H1 (cell line): ENCODE results near the gene SERPINB13. TPM values are rescaled to one million over a fixed set of nuclear protein-coding genes. Genes with fewer than 3 reads are reported as not detected.
A peak's percentile ranks its signal among the peaks of the same experiment; 100 is the strongest.

Source experiments
- CTCF ChIA-PET: fragments of 300-600 bp; sonication (Branson Sonifier 250); formaldehyde crosslinking; loops from one replicate; lab custom pipeline; 2021; ENCODE audit not compliant: partially characterized antibody; lab: Charles Lee
- POLR2A ChIA-PET: fragments of 300-600 bp; sonication (Branson Sonifier 250); formaldehyde crosslinking; loops from one replicate; lab custom pipeline; 2021; ENCODE audit warnings: inconsistent platforms; ENCODE audit not compliant: partially characterized antibody; lab: Charles Lee
- DNase-seq, 2 experiments: peaks; one replicate each; pipeline versions ENCODE4 v3.0.0 to v3.0.0-alpha.2; 2010 to 2022; ENCODE audit warnings: low spot score in 2 of 2, low read depth in 1 of 2, mixed read lengths in 1 of 2
- FAIRE-seq: peaks from 2 replicates; lab custom pipeline; 2011; peaks lifted over from hg19 to GRCh38; lab: Jason Lieb, UNC
- H2AFZ ChIP-seq: 2 replicates; pipeline ENCODE4 v1.8.1; 2012; ENCODE audit warnings: low read length, inconsistent platforms
- H2AK5ac ChIP-seq: 2 replicates; pipeline ENCODE4 v1.6.1; 2013; ENCODE audit warnings: low read depth, low read length
- H2BK120ac ChIP-seq: replicated peaks from 2 replicates; pipeline ENCODE3; 2013; ENCODE audit warnings: low read depth, low read length, inconsistent platforms
- H2BK12ac ChIP-seq: 2 replicates; pipeline ENCODE4 v1.6.1; 2013; ENCODE audit warnings: low read depth, low read length
- H2BK15ac ChIP-seq: 2 replicates; pipeline ENCODE4 v1.6.1; 2013; ENCODE audit warnings: low read length
- H2BK20ac ChIP-seq: 2 replicates; pipeline ENCODE4 v1.6.1; 2013; ENCODE audit warnings: low read length
- H2BK5ac ChIP-seq: 2 replicates; pipeline ENCODE4 v1.6.1; 2013; ENCODE audit warnings: low read depth, low read length
- H3K14ac ChIP-seq: 2 replicates; pipeline ENCODE4 v1.6.1; 2013; ENCODE audit warnings: inconsistent platforms; ENCODE audit not compliant: insufficient read length
- H3K18ac ChIP-seq: 2 replicates; pipeline ENCODE4 v1.6.1; 2013; ENCODE audit warnings: low read length; ENCODE audit errors: extremely low read depth
- H3K23ac ChIP-seq: 2 replicates; pipeline ENCODE4 v1.6.1; 2013; ENCODE audit warnings: inconsistent platforms; ENCODE audit not compliant: insufficient read length
- H3K23me2 ChIP-seq: 2 replicates; pipeline ENCODE4 v1.6.1; 2013; ENCODE audit warnings: low read depth, low read length
- H3K27ac ChIP-seq: 2 replicates; pipeline ENCODE4 v1.6.1; 2011; ENCODE audit warnings: low read depth, low read length, inconsistent platforms
- H3K27me3 ChIP-seq, 4 experiments: replicated peaks in 1 of 4; 1 replicate in 1 of 4; 2 replicates in 3 of 4; pipeline versions ENCODE4 v1.6.1 to v1.8.1; 2011 to 2013; ENCODE audit warnings: low read length in 3 of 4, mild to moderate bottlenecking in 3 of 4, inconsistent platforms in 2 of 4, mixed read lengths in 2 of 4, moderate library complexity in 1 of 4; ENCODE audit not compliant: control insufficient read depth in 3 of 4, insufficient read depth in 3 of 4; ENCODE audit errors: extremely low read depth in 1 of 4
- H3K36me3 ChIP-seq, 4 experiments: 2 replicates each; pipeline versions ENCODE4 v1.6.1 to v1.8.1; 2011 to 2013; ENCODE audit warnings: mild to moderate bottlenecking in 4 of 4, low read length in 3 of 4, moderate library complexity in 2 of 4, control low read depth in 1 of 4, inconsistent platforms in 1 of 4; ENCODE audit not compliant: insufficient read depth in 4 of 4, control insufficient read depth in 2 of 4
- H3K4ac ChIP-seq: replicated peaks from 2 replicates; pipeline ENCODE3; 2013; ENCODE audit warnings: low read length, low read depth, mixed read lengths, inconsistent platforms; ENCODE audit not compliant: insufficient read length
- H3K4me1 ChIP-seq, 4 experiments: replicated peaks in 1 of 4; 1 replicate in 1 of 4; 2 replicates in 3 of 4; pipeline versions ENCODE4 v1.6.1 to v1.8.1; 2011 to 2013; ENCODE audit warnings: low read length in 3 of 4, inconsistent platforms in 2 of 4, mixed read lengths in 1 of 4; ENCODE audit not compliant: insufficient read depth in 4 of 4, control insufficient read depth in 3 of 4
- H3K4me2 ChIP-seq, 2 experiments: 2 replicates each; pipeline versions ENCODE4 v1.6.1 to v1.8.1; 2011 to 2013; ENCODE audit warnings: low read depth in 2 of 2, low read length in 2 of 2, control low read depth in 1 of 2, inconsistent platforms in 1 of 2, mild to moderate bottlenecking in 1 of 2; ENCODE audit not compliant: insufficient read depth in 1 of 2
- H3K4me3 ChIP-seq, 4 experiments: fragments of 200-600, 300-600 bp in 1 of 4; sonication (generic), shearing (Covaris generic), sonication (Bioruptor Twin) in 1 of 4; 2 replicates each; pipeline versions ENCODE4 v1.5.1 to v1.8.1; 2011 to 2016; ENCODE audit warnings: low read length in 4 of 4, low read depth in 3 of 4, control low read depth in 2 of 4, inconsistent platforms in 2 of 4, mild to moderate bottlenecking in 2 of 4, mixed read lengths in 1 of 4, moderate library complexity in 1 of 4; ENCODE audit not compliant: insufficient read depth in 2 of 4; ENCODE audit errors: extremely low read depth in 1 of 4
- H3K56ac ChIP-seq: replicated peaks from 2 replicates; pipeline ENCODE3; 2013; ENCODE audit warnings: low read depth, mild to moderate bottlenecking, mixed read lengths, low read length, inconsistent platforms; ENCODE audit not compliant: insufficient read length
- H3K79me1 ChIP-seq: 2 replicates; pipeline ENCODE4 v1.6.1; 2013; ENCODE audit warnings: low read depth, low read length, control low read depth
- H3K79me2 ChIP-seq, 2 experiments: 2 replicates each; pipeline versions ENCODE4 v1.6.1 to v1.8.1; 2012 to 2013; ENCODE audit warnings: low read length in 2 of 2, mild to moderate bottlenecking in 2 of 2, inconsistent platforms in 1 of 2; ENCODE audit not compliant: insufficient read depth in 2 of 2, control insufficient read depth in 1 of 2
- H3K9ac ChIP-seq, 4 experiments: replicated peaks in 1 of 4; 1 replicate in 1 of 4; 2 replicates in 3 of 4; pipeline versions ENCODE4 v1.6.1 to v1.8.1; 2011 to 2013; ENCODE audit warnings: low read depth in 3 of 4, low read length in 3 of 4, control low read depth in 2 of 4, mild to moderate bottlenecking in 2 of 4, moderate library complexity in 2 of 4, inconsistent platforms in 1 of 4; ENCODE audit errors: extremely low read depth in 1 of 4
- H3K9me3 ChIP-seq, 2 experiments: 2 replicates each; pipeline versions ENCODE4 v1.6.1 to v1.8.1; 2012 to 2013; ENCODE audit warnings: mild to moderate bottlenecking in 2 of 2, moderate library complexity in 2 of 2, control low read depth in 1 of 2, inconsistent platforms in 1 of 2, low read depth in 1 of 2, low read length in 1 of 2, mixed read lengths in 1 of 2; ENCODE audit not compliant: insufficient read depth in 2 of 2
- H4K20me1 ChIP-seq, 2 experiments: replicated peaks in 1 of 2; 2 replicates each; pipeline versions ENCODE3 to v1.8.1; 2011 to 2013; ENCODE audit warnings: inconsistent platforms in 2 of 2, low read length in 2 of 2, mild to moderate bottlenecking in 1 of 2; ENCODE audit not compliant: insufficient read depth in 2 of 2, control insufficient read depth in 1 of 2
- H4K5ac ChIP-seq: 2 replicates; pipeline ENCODE4 v1.6.1; 2013; ENCODE audit warnings: low read length, low read depth, mixed read lengths, inconsistent platforms; ENCODE audit not compliant: insufficient read length
- H4K8ac ChIP-seq: 2 replicates; pipeline ENCODE4 v1.8.0; 2013; ENCODE audit warnings: mild to moderate bottlenecking, moderate library complexity, low read length, inconsistent platforms; ENCODE audit not compliant: insufficient read depth; ENCODE audit errors: extremely low read depth
- H4K91ac ChIP-seq: replicated peaks from 2 replicates; pipeline ENCODE3; 2013; ENCODE audit warnings: low read length, mixed read lengths, inconsistent platforms; ENCODE audit not compliant: insufficient read length
- BRCA1 ChIP-seq: IDR thresholded peaks from 2 replicates; pipeline ENCODE4 v1.6.1; 2012; ENCODE audit warnings: low read depth, low read length, improper control_type of control experiment
- CHD1 ChIP-seq: IDR thresholded peaks from 2 replicates; pipeline ENCODE4 v1.6.1; 2012; ENCODE audit warnings: low read depth, low read length, improper control_type of control experiment
- CHD2 ChIP-seq: IDR thresholded peaks from 2 replicates; pipeline ENCODE4 v1.6.1; 2012; ENCODE audit warnings: low read length, improper control_type of control experiment
- EZH2 ChIP-seq: fragments of 200-600 bp; sonication (generic); IDR thresholded peaks from 2 replicates; pipeline ENCODE4 v1.7.1; 2012; ENCODE audit warnings: low read depth, mild to moderate bottlenecking, moderate library complexity, low read length, inconsistent platforms; ENCODE audit not compliant: severe bottlenecking
- HDAC2 ChIP-seq, 2 experiments: fragments of 300-600 bp in 1 of 2; sonication (generic) in 1 of 2; IDR thresholded peaks; 2 replicates each; pipeline ENCODE4 v1.6.1; 2011 to 2012; ENCODE audit warnings: low read depth in 2 of 2, low read length in 2 of 2, mild to moderate bottlenecking in 2 of 2, moderate library complexity in 2 of 2, borderline replicate concordance in 1 of 2, inconsistent platforms in 1 of 2
- MAFK ChIP-seq: IDR thresholded peaks from 2 replicates; pipeline ENCODE4 v1.6.1; 2012; ENCODE audit warnings: low read depth, mild to moderate bottlenecking, improper control_type of control experiment, low read length
- NANOG ChIP-seq: IDR thresholded peaks from 2 replicates; pipeline ENCODE4 v1.6.1; 2011; ENCODE audit warnings: low read length, low read depth, mild to moderate bottlenecking, inconsistent platforms; ENCODE audit not compliant: insufficient read depth, poor library complexity, severe bottlenecking
- PHF8 ChIP-seq: fragments of 200-600 bp; sonication (generic); conservative IDR thresholded peaks from 2 replicates; pipeline ENCODE4 v1.7.1; 2012; ENCODE audit warnings: low read depth, mild to moderate bottlenecking, inconsistent platforms, low read length, moderate library complexity
- POU5F1 ChIP-seq: IDR thresholded peaks from 2 replicates; pipeline ENCODE4 v1.6.1; 2011; ENCODE audit warnings: low read depth, mild to moderate bottlenecking, low read length, moderate library complexity
- RNF2 ChIP-seq: fragments of 200-900, 300-1000 bp; sonication (generic); IDR thresholded peaks from 2 replicates; pipeline ENCODE4 v1.7.1; 2016; ENCODE audit warnings: borderline replicate concordance, low read depth, mild to moderate bottlenecking, antibody characterized with exemption, low read length; ENCODE audit not compliant: poor library complexity, severe bottlenecking; ENCODE audit errors: missing control alignments
- SIX5 ChIP-seq: IDR thresholded peaks from 2 replicates; pipeline ENCODE4 v1.6.1; 2011; ENCODE audit warnings: mild to moderate bottlenecking, low read depth, low read length
- TBP ChIP-seq: IDR thresholded peaks from 2 replicates; pipeline ENCODE4 v1.6.1; 2011; ENCODE audit warnings: low read depth, low read length, improper control_type of control experiment
- WGBS, 2 experiments: shearing (Covaris generic) in 1 of 2; methylation state at CpG; one replicate each; pipeline versions ENCODE4 v1.1.6 to v1.1.7; 2013 to 2015; ENCODE audit warnings: low lambda C conversion rate in 2 of 2, mixed read lengths in 2 of 2, inconsistent platforms in 1 of 2, low coverage in 1 of 2, missing lambda C conversion rate in 1 of 2; ENCODE audit not compliant: insufficient replicate concordance in 2 of 2, insufficient coverage in 1 of 2, insufficient read length in 1 of 2; ENCODE audit errors: extremely low coverage in 1 of 2, missing lambda C conversion rate in 1 of 2; 5-methylcytosine and 5-hydroxymethylcytosine counted together
- polyA plus RNA-seq, 7 experiments: library from polyadenylated mRNA; depleted of rRNA in 3 of 7; stranded (reverse) in 5 of 7; unstranded in 2 of 7; fragments of >200 nt in 5 of 7; fragments of 200-250 nt in 2 of 7; gene quantifications; 1 replicate in 5 of 7; 2 replicates in 1 of 7; 4 replicates in 1 of 7; pipeline versions ENCODE4 v1.2.1 to v1.2.3, GENCODE V29; 2011 to 2013; ENCODE audit warnings: missing spikeins in 2 of 7, mixed read lengths in 2 of 7
- total RNA-seq: library from RNA; stranded (reverse); fragmentation: NEBNext Ultra II Directional; extraction: Animal tissue kit (Norgen Biotek cat#: 25700); gene quantifications from 2 replicates; pipeline ENCODE4 v1.2.1, GENCODE V29; 2021

The SERPINB13 gene
- total and polyA plus RNA-seq, 2 of the 8 experiments (the other 6 are each of a cell fraction or from before 2014, with no cell fraction given): not detected

- no peaks in the 10 kb centered on the region for H3K79me2 ChIP-seq
- no peak overlapping the region for H3K18ac ChIP-seq
- DNase-seq: no peak
- no peaks in the 10 kb centered on the region for H3K9me3 ChIP-seq
- no peak for FAIRE-seq
- no peak overlapping the region for H3K4me3 ChIP-seq
- H2BK15ac ChIP-seq: no peak overlapping the region
- no peak overlapping the region for H4K5ac ChIP-seq
- H3K36me3 ChIP-seq: no peaks in the 10 kb centered on the region
- peak overlapping the region in 1 of 4 experiments; percentile 49; a peak in 1 of 7 replicates for H3K9ac ChIP-seq
- no peak overlapping the region for H2BK12ac ChIP-seq
- no peak overlapping the region for H2AFZ ChIP-seq
- no peak overlapping the region for H4K8ac ChIP-seq
- no peak overlapping the region for H3K27ac ChIP-seq
- no peak overlapping the region for H2BK5ac ChIP-seq
- ChIA-PET POLR2A (no interaction called here), CTCF (interaction anchor here (1.1 to 3.0 kb wide), 4 partner anchors 13 to 150 kb away, joined by 3 to 13 read pairs (median 6); no protein-coding TSS in a partner anchor)
- H3K14ac ChIP-seq: no peak overlapping the region
- 85% methylated on average over 3 of the region's 3 CpGs; no CpG with 5 or more reads in 1 of the 2 experiments for WGBS, 2 experiments
- H3K4me1 ChIP-seq: no peaks in the 10 kb centered on the region
- no peak overlapping the region for H2AK5ac ChIP-seq
- no peaks in the 10 kb centered on the region for H3K27me3 ChIP-seq
- no peak overlapping the region for H2BK20ac ChIP-seq
- no peaks in the 10 kb centered on the region for H3K79me1 ChIP-seq
- no peak overlapping the region for H2BK120ac ChIP-seq
- H4K20me1 ChIP-seq: no peaks in the 10 kb centered on the region
- no peak overlapping the region for H3K56ac ChIP-seq
- H3K4ac ChIP-seq: no peak overlapping the region
- H3K23ac ChIP-seq: no peak overlapping the region
- H4K91ac ChIP-seq: no peak overlapping the region
- no peaks in the 10 kb centered on the region; the same call in 1 of the 2 replicates for H3K23me2 ChIP-seq
- H3K4me2 ChIP-seq: no peak overlapping the region
- TF ChIP-seq NANOG (no peak), BRCA1 (no peak), POU5F1 (no peak), CHD1 (no peak), HDAC2 (IDR thresholded peaks at IDR 0.05; ENCODE audit: borderline replicate concordance in 1 of 2, low read depth in 2 of 2, low read length in 2 of 2) (no peak), PHF8 (no peak), MAFK (no peak), EZH2 (no peak), RNF2 (no peak), CHD2 (no peak), SIX5 (no peak), TBP (no peak)
Observed at GRCh38 chr18:63590966-63591695, 4.0 kb downstream of the SERPINB13 start.
